H9 (cell line): Measurements from ENCODE around the gene MACIR. TPM values are rescaled to one million over a fixed set of nuclear protein-coding genes. Genes with fewer than 3 reads are reported as not detected.
A peak's percentile ranks its signal among the peaks of the same experiment; 100 is the strongest.

Experiments used
- DNase-seq: peaks from one replicate; pipeline ENCODE4 v3.0.0-alpha.2; 2017
- H2AFZ ChIP-seq: one replicate; pipeline ENCODE4 v1.6.1; 2013; ENCODE audit warnings: mild to moderate bottlenecking, low read length, control low read depth, moderate library complexity
- H2AK5ac ChIP-seq: 2 replicates; pipeline ENCODE4 v1.6.1; 2013; ENCODE audit warnings: low read length, control low read depth, mixed read lengths; ENCODE audit not compliant: insufficient read length
- H2BK120ac ChIP-seq: one replicate; pipeline ENCODE4 v1.6.1; 2013; ENCODE audit warnings: low read depth, mild to moderate bottlenecking, low read length, control low read depth, inconsistent platforms; ENCODE audit not compliant: poor library complexity, severe bottlenecking
- H2BK12ac ChIP-seq: 2 replicates; pipeline ENCODE4 v1.6.1; 2013; ENCODE audit warnings: low read length, control low read depth, mixed read lengths, low read depth; ENCODE audit not compliant: insufficient read length
- H2BK15ac ChIP-seq: 2 replicates; pipeline ENCODE4 v1.6.1; 2013; ENCODE audit warnings: low read depth, low read length, control low read depth
- H2BK20ac ChIP-seq: one replicate; pipeline ENCODE4 v1.6.1; 2013; ENCODE audit warnings: low read depth, mild to moderate bottlenecking, low read length, control low read depth, inconsistent platforms; ENCODE audit not compliant: poor library complexity, severe bottlenecking
- H2BK5ac ChIP-seq: 2 replicates; pipeline ENCODE4 v1.6.1; 2013; ENCODE audit warnings: low read length, control low read depth, mixed read lengths; ENCODE audit not compliant: insufficient read length
- H3K14ac ChIP-seq: 2 replicates; pipeline ENCODE4 v1.6.1; 2013; ENCODE audit warnings: low read length, control low read depth; ENCODE audit not compliant: insufficient read depth
- H3K18ac ChIP-seq: 2 replicates; pipeline ENCODE4 v1.6.1; 2013; ENCODE audit warnings: low read depth, mild to moderate bottlenecking, mixed read lengths, low read length, control low read depth; ENCODE audit not compliant: insufficient read length
- H3K23ac ChIP-seq: 2 replicates; pipeline ENCODE4 v1.6.1; 2013; ENCODE audit warnings: low read length, control low read depth, mixed read lengths, low read depth; ENCODE audit not compliant: insufficient read length
- H3K23me2 ChIP-seq: 2 replicates; pipeline ENCODE4 v1.6.1; 2013; ENCODE audit warnings: low read depth, mild to moderate bottlenecking, mixed read lengths, low read length, control low read depth; ENCODE audit not compliant: insufficient read length, poor library complexity, severe bottlenecking
- H3K27ac ChIP-seq: 2 replicates; pipeline ENCODE4 v1.5.1; 2013; ENCODE audit warnings: low read length, control low read depth, mixed read lengths, low read depth; ENCODE audit not compliant: insufficient read length
- H3K27me3 ChIP-seq: 2 replicates; pipeline ENCODE4 v1.6.1; 2013; ENCODE audit warnings: low read length, control low read depth, inconsistent platforms; ENCODE audit not compliant: insufficient read depth
- H3K4ac ChIP-seq: 2 replicates; pipeline ENCODE4 v1.6.1; 2013; ENCODE audit warnings: low read depth, mild to moderate bottlenecking, control low read depth, inconsistent platforms, low read length, moderate library complexity
- H3K4me1 ChIP-seq: 2 replicates; pipeline ENCODE4 v1.6.1; 2013; ENCODE audit warnings: low read length, control low read depth, inconsistent platforms; ENCODE audit not compliant: insufficient read depth
- H3K4me2 ChIP-seq: 2 replicates; pipeline ENCODE4 v1.6.1; 2013; ENCODE audit warnings: low read length, control low read depth, mixed read lengths; ENCODE audit not compliant: insufficient read length, insufficient read depth
- H3K56ac ChIP-seq: 2 replicates; pipeline ENCODE4 v1.6.1; 2013; ENCODE audit warnings: low read depth, mild to moderate bottlenecking, mixed read lengths, low read length, control low read depth; ENCODE audit not compliant: insufficient read length
- H3K79me1 ChIP-seq: 2 replicates; pipeline ENCODE4 v1.6.1; 2013; ENCODE audit warnings: low read depth, mild to moderate bottlenecking, moderate library complexity, low read length, control low read depth, inconsistent platforms; ENCODE audit not compliant: insufficient read depth, poor library complexity, severe bottlenecking
- H3K79me2 ChIP-seq: 2 replicates; pipeline ENCODE4 v1.6.1; 2013; ENCODE audit warnings: low read length, control low read depth, inconsistent platforms; ENCODE audit not compliant: insufficient read depth
- H3K9ac ChIP-seq: 2 replicates; pipeline ENCODE4 v1.6.1; 2013; ENCODE audit warnings: low read length, control low read depth, mixed read lengths; ENCODE audit not compliant: insufficient read length; ENCODE audit errors: extremely low read depth
- H3K9me3 ChIP-seq: one replicate; pipeline ENCODE4 v1.6.1; 2013; ENCODE audit warnings: low read depth, low read length, inconsistent platforms; ENCODE audit not compliant: control insufficient read depth
- H3T11ph ChIP-seq: one replicate; pipeline ENCODE4 v1.6.1; 2013; ENCODE audit warnings: mild to moderate bottlenecking, low read length, control low read depth, inconsistent platforms
- H4K20me1 ChIP-seq: one replicate; pipeline ENCODE4 v1.6.1; 2013; ENCODE audit not compliant: control insufficient read depth, insufficient read length, insufficient read depth
- H4K5ac ChIP-seq: 2 replicates; pipeline ENCODE4 v1.6.1; 2013; ENCODE audit warnings: low read depth, mild to moderate bottlenecking, mixed read lengths, low read length, control low read depth; ENCODE audit not compliant: insufficient read length
- H4K8ac ChIP-seq: replicated peaks from 2 replicates; pipeline ENCODE4 v1.6.1; 2013; ENCODE audit warnings: low read length, control low read depth, mixed read lengths, low read depth; ENCODE audit not compliant: insufficient read length
- H4K91ac ChIP-seq: 2 replicates; pipeline ENCODE4 v1.6.1; 2013; ENCODE audit warnings: low read depth, mild to moderate bottlenecking, moderate library complexity, mixed read lengths, low read length, control low read depth; ENCODE audit not compliant: insufficient read length
- H3K27ac Mint-ChIP-seq, 3 experiments: 2 replicates in 2 of 3; 3 replicates in 1 of 3; pipeline ENCODE4 v1.8.0; 2020 to 2021; ENCODE audit warnings: mixed read lengths in 3 of 3, mild to moderate bottlenecking in 1 of 3, moderate library complexity in 1 of 3
- H3K27me3 Mint-ChIP-seq: 2 replicates; pipeline ENCODE4 v1.8.0; 2021; ENCODE audit warnings: low read depth, mild to moderate bottlenecking, moderate library complexity, mixed read lengths
- H3K36me3 Mint-ChIP-seq, 3 experiments: 2 replicates in 2 of 3; 3 replicates in 1 of 3; pipeline ENCODE4 v1.8.0; 2020 to 2021; ENCODE audit warnings: low read depth in 3 of 3, mixed read lengths in 3 of 3; ENCODE audit not compliant: insufficient read depth in 1 of 3
- H3K4me1 Mint-ChIP-seq, 2 experiments: 2 replicates each; pipeline ENCODE4 v1.8.0; 2020; ENCODE audit warnings: mixed read lengths in 2 of 2
- H3K4me3 Mint-ChIP-seq, 2 experiments: 2 replicates in 1 of 2; 3 replicates in 1 of 2; pipeline ENCODE4 v1.8.0; 2020 to 2021; ENCODE audit warnings: mild to moderate bottlenecking in 2 of 2, mixed read lengths in 2 of 2, moderate library complexity in 1 of 2
- H3K9me3 Mint-ChIP-seq, 2 experiments: 2 replicates in 1 of 2; 3 replicates in 1 of 2; pipeline ENCODE4 v1.8.0; 2020; ENCODE audit warnings: mild to moderate bottlenecking in 2 of 2, mixed read lengths in 2 of 2, moderate library complexity in 1 of 2
- WGBS: extraction: QIAGEN DNeasy Blood & Tissue Kit; methylation state at CpG from one replicate; pipeline ENCODE4 v1.1.7; 2013; ENCODE audit warnings: missing lambda C conversion rate, low lambda C conversion rate, mixed read lengths; ENCODE audit not compliant: insufficient read length; ENCODE audit errors: extremely low coverage; 5-methylcytosine and 5-hydroxymethylcytosine counted together
- long read RNA-seq: library from polyadenylated mRNA; unstranded; transcript quantifications from one replicate; pipeline ENCODE4 v2.0.0, GENCODE V29; 2020
- total RNA-seq: library from RNA; stranded (reverse); gene quantifications from 2 replicates; pipeline ENCODE4 v1.2.1, GENCODE V29; 2021
- TF ChIP-seq, protein P1 (sequence below): fragments of 200-600 bp; sonication (generic); conservative IDR thresholded peaks from 3 replicates; pipeline ENCODE4 v1.8.0; 2021; ENCODE audit warnings: antibody characterized with exemption, mild to moderate bottlenecking

MACIR gene, protein sequence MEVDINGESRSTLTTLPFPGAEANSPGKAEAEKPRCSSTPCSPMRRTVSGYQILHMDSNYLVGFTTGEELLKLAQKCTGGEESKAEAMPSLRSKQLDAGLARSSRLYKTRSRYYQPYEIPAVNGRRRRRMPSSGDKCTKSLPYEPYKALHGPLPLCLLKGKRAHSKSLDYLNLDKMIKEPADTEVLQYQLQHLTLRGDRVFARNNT
- total RNA-seq = 11.0 and 11.7 TPM in 2 replicates
- long read RNA-seq, transcript C5orf30-203 (3 exons, 1,573 nt) = minor isoform, 6 of 184 reads
- long read RNA-seq, transcript C5orf30-202 (3 exons, 2,933 nt) = minor isoform, 12 of 184 reads
- long read RNA-seq, transcript C5orf30-201 (3 exons, 3,049 nt) = major isoform, 152 of 184 reads
- long read RNA-seq, partial matches to known transcripts = 0 of 184 reads
- long read RNA-seq, other reads (novel, unspliced or antisense) = 14 of 184 reads

DNA sequence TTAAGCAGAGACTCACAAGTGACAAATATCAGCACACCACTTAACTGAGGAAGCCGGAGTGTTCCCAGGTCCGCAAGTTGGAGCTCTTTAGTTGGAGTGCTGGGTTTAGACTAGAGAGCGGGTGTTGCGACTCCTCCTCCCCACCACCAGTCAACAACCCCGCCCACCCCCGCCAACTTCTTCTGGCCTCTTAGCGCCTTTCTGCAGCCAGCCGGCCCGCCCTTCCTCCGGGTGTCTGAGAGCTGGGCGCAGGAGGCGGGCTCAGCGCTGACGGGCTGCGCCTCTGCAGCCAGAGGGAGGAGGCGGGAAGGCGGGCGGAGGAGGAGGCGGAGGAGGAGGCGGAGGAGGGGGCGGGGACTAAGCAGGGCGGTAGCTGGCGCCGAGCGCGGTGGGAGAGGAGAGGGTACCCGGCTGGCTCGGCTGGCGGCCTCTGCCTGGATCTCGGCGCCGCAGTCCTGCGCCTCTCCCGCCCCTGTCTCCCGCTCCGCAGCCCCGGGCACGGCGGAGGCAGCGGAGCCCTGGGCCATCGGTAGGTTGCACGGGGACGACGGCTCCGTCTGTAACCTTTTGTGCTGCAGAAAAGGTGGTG is at the start of gene MACIR:
Gene MACIR (plus strand): TSS at position 396 of the 589 bp plus-strand sequence. CDS start 17,157 bp downstream, outside the sequence.
- Histone ChIP-seq H4K8ac (no peak within 1 kb of the TSS), H3K79me2 (peaks cover 7% of the 10 kb centered on the region; the same call in 1 of the 2 replicates), H4K91ac (no peak within 1 kb of the TSS), H3K9me3 (no peaks in the 10 kb centered on the region), H2BK12ac (no peak within 1 kb of the TSS), H4K20me1 (no peaks in the 10 kb centered on the region), H3K4me2 (peak within 1 kb of the TSS; percentile 54), H3K14ac (peak within 1 kb of the TSS; percentile 71; the same call in 1 of the 2 replicates), H3K9ac (peak within 1 kb of the TSS; percentile 65), H3K23me2 (no peaks in the 10 kb centered on the region), H2BK5ac (no peak within 1 kb of the TSS), H3K4ac (no peak within 1 kb of the TSS), H3K56ac (no peak within 1 kb of the TSS), H2BK120ac (no peak within 1 kb of the TSS), H3K4me1 (peaks cover 2% of the 10 kb centered on the region; the same call in 1 of the 2 replicates), H3K23ac (no peak within 1 kb of the TSS), H2BK15ac (no peak within 1 kb of the TSS), H2BK20ac (no peak within 1 kb of the TSS), H2AK5ac (no peak within 1 kb of the TSS), H3K79me1 (no peaks in the 10 kb centered on the region), H3K18ac (peak within 1 kb of the TSS; percentile 30), H2AFZ (no peak within 1 kb of the TSS), H3K27ac (no peak within 1 kb of the TSS), H4K5ac (no peak within 1 kb of the TSS), H3K27me3 (no peaks in the 10 kb centered on the region), H3T11ph (no peak within 1 kb of the TSS)
- peaks cover 28 to 32% of the 10 kb centered on the region in 2 experiments for H3K4me1 Mint-ChIP-seq
- H3K9me3 Mint-ChIP-seq = peaks cover 0 to 2% of the 10 kb centered on the region in 2 experiments; a peak in 2 of 5 replicates
- H3K4me3 Mint-ChIP-seq = peak within 1 kb of the TSS; percentile 92 to 98
- WGBS = no CpG with 5 or more reads among the region's 45 CpGs
- TF ChIP-seq, protein P1, sequence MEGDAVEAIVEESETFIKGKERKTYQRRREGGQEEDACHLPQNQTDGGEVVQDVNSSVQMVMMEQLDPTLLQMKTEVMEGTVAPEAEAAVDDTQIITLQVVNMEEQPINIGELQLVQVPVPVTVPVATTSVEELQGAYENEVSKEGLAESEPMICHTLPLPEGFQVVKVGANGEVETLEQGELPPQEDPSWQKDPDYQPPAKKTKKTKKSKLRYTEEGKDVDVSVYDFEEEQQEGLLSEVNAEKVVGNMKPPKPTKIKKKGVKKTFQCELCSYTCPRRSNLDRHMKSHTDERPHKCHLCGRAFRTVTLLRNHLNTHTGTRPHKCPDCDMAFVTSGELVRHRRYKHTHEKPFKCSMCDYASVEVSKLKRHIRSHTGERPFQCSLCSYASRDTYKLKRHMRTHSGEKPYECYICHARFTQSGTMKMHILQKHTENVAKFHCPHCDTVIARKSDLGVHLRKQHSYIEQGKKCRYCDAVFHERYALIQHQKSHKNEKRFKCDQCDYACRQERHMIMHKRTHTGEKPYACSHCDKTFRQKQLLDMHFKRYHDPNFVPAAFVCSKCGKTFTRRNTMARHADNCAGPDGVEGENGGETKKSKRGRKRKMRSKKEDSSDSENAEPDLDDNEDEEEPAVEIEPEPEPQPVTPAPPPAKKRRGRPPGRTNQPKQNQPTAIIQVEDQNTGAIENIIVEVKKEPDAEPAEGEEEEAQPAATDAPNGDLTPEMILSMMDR = no peak
- DNase-seq = peak; percentile 99
- peak within 1 kb of the TSS in 2 of 3 experiments; percentile 77 to 92; a peak in 3 of 7 replicates for H3K27ac Mint-ChIP-seq
- no peaks in the 10 kb centered on the region for H3K36me3 Mint-ChIP-seq
- no peaks in the 10 kb centered on the region for H3K27me3 Mint-ChIP-seq
